HG03108 (cell line): ENCODE results near the gene NUDT2.

Source experiments
- ATAC-seq: cut with Tn5 transposase; IDR thresholded peaks from one replicate; pipeline ENCODE4 v1.9.1; 2021; ENCODE audit warnings: moderate library complexity; ENCODE audit not compliant: unreplicated experiment

The NUDT2 gene

DNA sequence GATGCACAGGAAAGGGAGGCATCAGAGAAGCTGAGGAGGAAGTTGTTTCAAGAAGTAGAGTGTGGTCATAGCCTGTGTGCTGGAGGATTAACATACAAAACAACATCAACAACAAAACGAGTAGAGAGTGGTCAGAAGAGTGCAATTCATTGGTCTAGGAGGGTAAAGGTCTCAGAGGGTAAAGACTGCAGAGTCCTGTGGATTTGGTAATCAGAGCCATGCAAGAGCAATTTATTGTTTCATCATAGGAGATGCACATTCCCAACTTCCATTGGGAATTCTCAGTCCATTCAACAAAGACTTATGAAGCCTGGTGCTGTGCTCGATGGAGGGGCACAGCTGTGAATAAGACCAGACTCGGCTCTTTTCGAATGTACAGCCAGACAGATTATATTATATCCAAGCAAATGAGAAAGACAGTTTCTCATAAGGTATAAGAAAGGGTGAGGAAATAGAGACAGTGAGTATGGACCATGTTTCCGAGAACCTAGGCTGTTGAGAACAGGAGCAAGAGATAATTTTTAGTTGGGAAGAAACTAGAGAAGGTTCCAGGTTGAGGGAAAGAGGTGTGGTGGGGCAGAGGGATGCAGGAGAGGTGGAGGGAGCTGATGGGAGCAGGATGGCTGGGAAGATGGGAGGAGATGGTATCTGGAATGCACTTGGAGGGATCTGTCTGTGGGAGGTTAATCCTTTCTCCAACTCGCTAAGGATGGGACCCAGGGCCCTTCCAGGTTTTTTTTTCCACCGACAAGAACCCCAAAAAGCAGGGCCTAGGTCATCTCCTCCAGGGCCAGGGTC is 55.2 kb downstream of the NUDT2 start:
- no peak for ATAC-seq

DNA sequence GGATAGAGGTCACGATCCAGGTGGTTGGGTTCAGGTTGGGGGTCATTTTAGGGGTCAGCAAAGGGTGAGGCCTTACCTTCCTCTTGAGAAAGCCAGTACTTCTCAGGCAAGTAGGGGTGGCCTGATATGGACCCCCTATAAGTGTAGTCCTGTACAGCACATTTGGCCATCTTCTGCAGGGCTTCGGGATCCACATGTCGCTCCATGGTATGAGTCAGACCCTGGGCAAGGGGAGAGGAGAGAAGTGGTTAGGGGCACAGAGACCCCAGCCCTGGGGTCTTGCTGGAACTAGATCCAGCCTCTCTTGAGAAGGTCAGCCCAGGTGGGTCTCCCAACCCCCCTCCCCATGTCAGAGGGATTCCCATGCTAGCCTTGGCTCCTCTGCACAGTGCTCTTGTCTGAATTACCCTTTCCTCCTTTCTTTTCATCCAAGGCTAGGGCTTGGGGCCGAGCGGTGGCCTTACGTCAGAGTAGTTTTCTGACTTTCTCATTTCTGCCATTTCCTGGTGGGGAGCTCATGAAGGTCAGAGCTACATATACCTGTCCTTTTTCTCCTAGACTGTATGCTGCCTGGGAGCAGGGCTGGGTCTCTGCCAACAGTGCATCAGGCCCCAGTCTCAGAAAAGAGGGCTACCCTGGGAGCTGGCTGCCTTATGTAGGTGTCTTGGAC is 56.3 kb downstream of the NUDT2 start:
- ATAC-seq = no peak

DNA sequence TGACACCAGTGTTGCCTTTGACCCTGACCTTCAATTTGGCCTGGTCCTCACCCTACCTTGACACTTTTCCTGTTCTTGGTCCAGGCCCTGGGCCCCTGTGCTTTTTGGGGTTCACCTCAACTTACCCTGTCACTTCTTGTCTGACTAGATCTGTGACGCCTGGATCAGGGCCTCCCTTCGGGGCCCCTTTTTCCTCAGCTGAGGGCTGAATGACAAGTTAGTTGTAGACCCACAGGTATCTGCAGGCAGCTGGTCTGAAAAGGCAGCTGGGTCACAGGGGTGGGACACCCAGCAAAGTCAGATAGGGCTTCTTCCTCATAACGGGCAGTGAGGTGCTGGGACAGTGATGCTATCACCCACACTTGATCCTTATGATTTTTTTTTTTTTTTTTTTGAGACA is 57.3 kb downstream of the NUDT2 start:
- ATAC-seq = no peak

DNA sequence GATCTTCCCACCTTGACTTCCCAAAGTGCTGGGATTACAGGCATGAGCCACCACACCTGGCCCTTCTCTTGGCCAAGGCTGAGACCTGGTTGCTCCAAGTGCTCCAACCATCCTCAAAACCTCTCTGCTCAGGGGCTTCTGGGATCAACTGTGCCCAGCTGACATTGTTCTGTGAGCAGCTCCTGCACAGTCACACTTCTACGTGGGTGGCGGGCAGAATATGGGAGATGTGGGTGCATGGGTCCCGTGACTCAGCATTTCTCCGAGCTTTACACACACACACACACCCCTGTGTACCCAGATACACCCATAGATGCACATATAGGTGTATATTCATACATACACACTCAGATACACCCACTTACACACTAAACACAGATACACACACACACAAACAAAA is 57.9 kb downstream of the NUDT2 start:
- no peak for ATAC-seq

DNA sequence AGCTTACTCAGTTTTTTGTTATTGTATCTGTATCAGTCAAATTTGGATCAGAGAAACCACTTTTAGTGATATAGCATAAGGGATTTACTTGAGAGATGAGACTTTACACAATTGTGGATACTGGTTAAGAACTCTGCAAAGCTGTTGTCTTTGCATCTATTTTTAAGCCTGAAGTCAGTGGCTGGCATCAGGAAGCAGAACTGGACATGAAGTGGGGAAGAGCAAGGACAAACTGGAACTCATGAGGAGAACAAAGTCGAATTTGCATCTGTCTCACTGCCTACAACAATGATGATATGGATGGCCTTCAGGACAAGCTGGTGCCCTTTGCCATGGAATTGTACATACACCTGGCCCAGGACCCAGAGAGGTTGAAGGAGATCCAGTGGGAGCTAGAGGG is 63.1 kb downstream of the NUDT2 start:
- ATAC-seq = no peak
